Stimulated activated CD4-positive, alpha-beta T cell treated with anti-CD3 and anti-CD28 coated beads, Interleukin-2, amount 100 ng/mL, for 4 hours (primary cell): ENCODE data around the gene MICB.
"Not testable (repeated sequence)": the region's sequence is repeated elsewhere in the genome, so short reads cannot be mapped to it uniquely, and the experiment has no call there.

Source experiments
- DNase-seq: peaks from one replicate; pipeline ENCODE4 v3.0.0-alpha.2; 2020; ENCODE audit warnings: low read depth

The MICB gene

DNA sequence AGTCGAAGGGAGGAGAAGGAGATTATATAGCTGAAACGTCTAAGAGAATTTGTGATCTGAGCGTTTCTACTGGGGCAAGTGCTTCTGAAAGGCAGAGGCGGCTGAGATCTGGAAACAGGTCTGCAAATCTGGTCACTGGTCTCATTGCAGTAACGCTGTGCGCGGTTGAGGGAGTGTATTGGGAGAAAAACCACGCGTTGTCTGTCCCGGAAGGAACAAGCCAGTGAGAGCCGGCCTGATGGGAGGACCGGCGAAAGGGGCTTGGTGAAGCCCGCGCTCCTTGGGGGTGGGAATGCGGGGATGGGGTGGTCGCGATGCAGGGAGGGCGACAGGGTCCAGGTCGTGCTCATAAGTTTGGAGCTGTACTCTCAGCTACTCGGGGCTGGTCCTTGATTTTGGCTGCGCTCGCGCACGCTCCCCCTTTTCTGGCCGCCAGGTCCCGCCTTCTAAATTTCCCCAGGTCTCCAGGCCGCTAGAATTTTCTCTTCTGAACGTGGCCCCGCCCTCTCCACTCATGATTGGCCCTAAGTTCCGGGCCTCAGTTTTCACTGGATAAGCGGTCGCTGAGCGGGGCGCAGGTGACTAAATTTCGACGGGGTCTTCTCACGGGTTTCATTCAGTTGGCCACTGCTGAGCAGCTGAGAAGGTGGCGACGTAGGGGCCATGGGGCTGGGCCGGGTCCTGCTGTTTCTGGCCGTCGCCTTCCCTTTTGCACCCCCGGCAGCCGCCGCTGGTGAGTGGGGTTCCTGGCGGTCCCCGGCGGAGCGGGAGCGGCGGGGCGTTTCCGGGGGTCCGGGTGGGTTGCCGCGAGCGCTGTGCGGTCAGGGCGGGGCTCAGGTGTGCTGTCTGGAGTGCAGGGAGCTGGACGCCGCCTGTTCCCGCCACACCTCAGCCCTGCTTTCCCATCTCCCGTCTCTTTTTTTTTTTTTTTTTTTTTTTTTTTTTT, at the start of gene MICB:
MICB (plus strand) TSS at position 615 of the 946 bp plus-strand sequence; CDS start at position 664, 49 bp downstream.
- peak; percentile 77 for DNase-seq

DNA sequence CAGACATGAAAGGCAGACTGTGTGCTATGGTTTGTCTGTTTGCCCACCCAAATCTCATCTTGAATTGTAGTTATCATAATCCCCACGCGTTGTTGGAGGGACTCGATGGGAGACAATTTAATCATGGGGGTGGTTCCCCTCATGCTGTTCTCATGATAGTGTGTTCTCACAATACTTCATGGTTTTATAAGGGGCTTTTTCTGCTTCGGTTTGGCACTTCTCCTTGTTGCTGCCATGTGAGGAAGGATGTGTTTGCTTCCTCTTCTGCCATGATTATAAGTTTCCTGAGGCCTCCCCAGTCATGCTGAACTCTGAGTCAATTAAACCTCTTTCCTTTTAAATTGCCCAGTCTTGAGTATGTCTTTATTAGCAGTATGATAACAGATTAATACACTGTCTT, 47.2 kb upstream of the MICB start:
- no peak for DNase-seq

DNA sequence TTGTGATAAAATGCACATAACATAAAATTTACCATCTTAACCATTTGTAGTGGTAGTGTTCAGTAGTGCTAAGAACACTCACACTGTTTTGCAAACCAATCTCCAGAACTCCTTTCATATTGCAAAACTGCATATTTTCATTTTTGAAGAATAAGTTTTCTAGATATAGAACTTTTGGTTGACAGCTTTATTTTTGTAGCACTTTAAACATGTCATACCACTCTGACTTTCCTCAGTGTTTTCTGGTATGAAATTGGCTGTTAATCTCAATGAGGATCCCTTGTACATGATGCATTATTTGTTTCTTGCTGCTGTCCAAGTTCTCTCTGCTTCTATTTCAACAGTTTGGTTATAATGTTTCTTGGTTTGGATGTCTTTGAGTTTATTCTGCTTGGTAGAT, 45.1 kb upstream of the MICB start:
- no peak for DNase-seq

DNA sequence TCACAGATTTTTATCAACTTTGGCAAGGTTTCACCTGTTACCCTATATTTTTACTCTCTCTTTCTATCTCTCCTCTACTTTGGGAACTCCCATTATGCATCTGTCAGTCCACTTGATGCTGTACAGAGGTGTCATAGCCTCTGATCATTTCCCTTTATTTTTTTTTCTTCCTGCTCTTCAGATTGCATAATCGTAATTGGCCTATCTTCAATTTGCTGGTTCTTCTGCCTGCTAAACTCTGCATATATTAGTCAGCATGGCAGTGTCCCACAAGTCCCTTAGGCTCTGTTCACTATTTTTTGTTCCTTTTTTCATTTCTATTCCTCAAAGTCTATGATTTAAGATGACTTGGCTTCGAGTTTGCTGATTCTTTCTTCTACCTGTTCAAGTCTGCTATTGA, 44.7 kb upstream of the MICB start:
- no peak for DNase-seq

DNA sequence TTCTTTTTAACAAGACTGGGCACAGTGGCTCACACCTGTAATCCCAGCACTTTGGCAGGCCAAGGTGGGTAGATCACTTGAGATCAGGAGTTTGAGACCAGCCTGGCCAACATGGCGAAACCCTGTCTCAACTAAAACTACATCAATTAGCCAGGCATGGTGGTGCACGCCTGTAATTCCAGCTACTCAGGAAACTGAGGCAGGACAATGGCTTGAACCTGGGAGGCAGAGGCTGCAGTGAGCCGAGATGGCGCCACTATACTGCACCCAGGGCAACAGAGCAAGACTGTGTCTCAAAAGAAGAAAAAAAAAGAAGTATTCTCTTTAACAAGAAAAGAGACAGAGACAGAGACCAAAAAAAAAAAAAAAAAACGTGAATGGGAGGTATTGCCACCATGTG, 38.1 kb upstream of the MICB start:
- not testable (repeated sequence) for DNase-seq

DNA sequence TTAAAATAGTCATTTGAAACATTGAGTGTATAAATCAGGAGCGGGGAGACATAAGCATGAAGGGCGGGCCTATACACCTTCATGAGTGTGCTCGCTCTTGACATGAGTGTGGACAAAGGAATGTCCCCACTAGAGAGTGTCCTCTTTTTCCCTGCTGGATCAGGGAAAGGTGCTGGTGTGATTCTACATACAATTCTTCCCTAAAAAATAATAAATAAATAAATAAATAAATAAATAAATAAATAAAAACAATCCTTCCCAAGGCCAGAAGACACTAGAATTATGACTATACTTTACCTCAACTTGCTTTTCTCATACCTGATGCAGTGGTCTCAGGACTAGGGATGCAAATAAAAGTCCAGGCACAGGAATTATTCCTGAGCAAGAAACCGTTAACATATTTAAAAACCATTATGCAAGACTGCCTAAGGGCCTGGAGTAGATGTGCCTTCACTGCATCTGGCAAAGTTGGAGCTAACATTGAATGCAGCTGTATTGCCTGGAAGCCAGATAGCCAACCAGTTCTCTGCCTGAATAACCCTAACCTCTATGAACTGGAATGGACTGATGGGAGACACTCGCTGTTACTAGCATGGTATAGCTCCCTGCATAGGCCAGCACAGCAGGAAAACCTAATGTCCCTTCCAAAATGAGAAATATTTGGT, 37.5 kb upstream of the MICB start:
- DNase-seq = no peak

DNA sequence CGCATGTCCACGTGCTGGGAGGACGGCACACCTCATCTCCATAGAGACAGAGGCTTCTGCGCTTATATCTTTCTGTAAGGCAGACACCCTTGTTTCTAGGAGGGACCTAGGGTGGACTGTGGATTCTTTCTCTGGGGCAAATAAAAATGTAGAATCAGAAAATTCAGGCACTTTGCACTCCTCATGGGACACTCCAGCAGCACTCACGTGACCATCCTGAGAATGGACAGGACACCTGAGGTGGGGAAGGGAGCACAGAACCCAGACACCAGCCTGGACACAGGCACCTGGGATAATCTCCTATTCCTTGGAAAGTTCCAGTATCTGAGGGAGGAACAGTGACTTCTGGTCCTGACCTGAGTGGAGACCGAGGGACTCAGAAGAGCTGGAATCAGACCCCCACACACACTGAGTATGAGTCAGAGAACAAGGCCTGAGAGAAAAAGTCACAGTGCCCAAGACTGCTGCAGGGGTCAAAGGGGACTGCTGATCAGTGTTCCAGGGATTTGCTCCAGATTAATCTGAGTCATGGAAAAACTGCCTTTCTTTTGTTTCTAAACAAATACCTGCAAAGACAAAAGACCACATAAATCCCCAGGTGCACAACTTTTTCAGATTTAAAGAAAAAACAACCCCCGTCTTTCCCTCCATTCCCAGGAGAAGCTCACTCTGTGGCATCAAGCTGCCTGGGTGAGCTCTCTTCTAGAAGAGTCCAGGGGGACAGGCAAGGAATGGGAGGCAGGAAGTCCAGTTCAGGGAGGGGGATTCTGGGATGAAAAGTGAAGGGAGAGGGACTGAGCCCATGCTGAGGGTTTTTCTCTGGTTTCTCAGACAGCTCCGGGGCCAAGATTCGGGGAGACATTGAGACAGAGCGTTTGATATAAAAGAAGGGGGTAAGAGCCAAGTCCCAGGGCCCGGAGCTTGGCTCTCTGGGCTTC, 35.6 kb upstream of the MICB start:
- no peak for DNase-seq

DNA sequence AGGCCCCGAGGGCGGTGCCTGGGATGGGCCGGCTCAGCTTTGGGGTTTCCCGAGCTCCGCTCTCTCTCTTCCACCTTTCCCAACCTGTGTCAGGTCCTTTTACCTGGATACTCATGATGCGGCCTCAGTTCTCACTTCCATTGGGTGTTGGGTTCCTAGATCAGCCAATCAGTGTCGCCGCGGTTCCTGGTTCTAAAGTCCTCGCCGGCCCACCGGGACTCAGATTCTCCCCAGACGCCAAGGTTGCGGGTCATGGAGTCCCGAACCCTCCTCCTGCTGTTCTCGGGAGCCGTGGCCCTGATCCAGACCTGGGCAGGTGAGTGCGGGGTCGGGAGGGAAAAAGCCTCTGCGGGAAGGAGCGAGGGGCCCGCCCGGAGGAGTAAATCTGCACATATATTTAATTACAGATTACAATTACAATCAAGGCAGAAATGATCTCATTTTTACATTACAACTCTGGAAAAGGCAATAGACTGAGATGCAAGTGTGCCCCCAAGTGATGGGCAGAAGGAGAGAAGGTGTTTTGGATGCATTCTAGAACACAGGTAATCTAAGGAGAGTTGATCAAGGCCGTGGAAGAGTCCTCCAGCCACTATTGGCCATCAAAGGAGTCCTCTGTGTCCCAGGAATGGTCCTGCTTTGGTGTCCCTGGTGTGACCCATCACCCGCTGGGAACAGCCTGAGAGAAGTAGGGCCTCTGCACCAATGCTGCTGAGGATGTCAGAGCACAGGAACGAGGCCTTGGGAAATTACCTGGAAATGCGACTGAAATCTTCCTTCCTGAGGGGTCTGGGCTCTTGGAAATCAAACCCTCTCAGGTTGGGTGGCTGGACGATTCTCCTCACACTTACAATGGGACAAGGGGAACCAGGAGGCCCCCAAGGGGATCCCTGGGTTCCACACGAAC, 34.7 kb upstream of the MICB start:
- DNase-seq = peak; percentile 83

DNA sequence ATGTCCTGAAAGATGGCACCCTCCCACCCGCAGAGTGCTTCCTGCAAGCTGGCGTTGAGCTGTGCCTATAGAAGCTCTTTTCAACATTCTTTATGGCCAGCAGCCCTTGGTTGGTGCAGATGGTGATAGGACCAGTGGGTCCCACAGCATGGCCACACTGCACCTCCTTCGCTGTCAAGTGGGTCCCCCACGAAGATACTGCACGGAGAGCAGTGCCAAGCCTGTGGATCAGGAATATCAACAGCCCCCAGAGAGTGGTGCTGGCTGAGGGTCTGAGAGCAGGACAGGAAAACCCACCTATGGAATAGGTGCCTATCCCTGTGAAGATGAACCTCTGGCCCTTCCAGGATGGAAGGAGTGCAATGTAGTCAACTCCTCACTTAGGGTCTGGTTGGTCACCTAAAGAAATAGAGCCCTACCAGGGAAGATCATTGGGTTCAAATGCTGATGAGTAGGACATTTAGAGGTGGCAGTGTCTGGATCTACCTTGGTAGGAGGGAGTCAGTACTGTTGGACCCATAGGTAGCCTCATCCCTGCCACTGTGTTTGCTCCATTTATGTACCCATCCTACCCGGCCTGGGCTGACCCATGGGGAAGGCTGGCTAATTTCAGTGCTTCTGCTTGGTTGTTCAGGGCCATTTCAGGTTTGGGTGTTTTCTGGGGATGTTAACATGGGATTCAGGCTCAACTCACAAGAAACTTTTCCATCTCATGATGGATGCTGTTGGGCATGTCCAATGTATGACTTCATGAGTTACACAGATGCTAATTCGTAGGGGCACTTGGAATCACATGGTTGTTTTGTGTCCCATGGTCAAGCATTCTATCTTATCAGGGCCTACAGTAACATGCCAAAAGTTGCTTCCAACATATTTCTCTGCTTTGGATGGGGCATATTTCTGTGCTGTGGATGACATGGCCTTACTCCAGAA, 33.4 kb upstream of the MICB start:
- DNase-seq = no peak

DNA sequence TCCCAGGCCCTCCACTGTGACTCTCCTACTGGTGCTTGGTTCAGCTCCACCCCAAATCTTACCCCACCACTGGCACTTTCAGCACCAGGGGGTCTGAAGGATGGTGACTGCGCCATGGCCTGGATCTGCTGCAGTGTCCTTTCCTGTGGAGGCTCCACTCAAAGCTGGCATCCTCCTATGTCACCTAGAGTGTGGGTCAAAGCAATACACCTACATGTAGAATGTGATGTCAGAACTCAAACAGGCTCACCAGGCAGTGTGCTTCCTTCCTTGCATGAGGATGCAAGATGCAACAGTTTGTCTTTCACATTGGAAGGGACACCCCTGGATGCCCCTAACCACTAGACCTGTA, 32.8 kb upstream of the MICB start:
- no peak for DNase-seq

DNA sequence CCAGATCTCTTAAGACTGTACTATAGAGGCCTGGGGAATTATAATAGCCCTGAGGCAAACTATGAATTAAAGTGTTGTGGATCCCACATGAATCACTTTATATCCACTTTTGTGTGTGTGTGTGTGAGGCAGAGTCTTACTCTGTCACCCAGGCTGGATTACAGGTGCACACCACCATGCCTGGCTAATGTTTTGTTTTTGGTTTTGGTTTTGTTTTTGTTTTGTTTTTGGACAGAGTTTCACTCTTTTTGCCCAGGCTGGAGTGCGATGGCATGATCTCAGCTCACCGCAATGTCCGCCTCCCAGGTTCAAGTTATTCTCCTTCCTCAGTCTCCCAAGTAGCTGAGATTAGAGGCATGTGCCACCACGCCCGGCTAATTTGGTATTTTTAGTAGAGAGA, 32.2 kb upstream of the MICB start:
- DNase-seq = no peak

DNA sequence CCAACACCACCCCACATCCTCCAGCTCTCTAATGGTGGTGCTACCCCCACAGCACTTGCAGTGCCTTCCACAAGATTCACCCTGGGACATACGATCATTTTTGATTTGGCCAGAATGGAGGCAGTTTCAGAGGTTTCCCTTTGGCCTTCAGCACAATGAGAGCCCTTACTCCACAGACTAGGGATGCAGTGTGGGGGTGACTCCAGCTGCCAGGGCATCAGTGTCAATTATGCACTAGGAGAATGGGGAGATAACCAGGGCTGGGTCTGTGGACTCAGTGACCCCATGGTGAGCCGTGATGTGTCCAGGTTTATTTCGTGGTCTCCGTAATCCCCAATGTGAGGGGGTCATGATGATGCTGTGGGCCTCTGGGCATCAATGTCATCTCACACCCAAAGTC, 31.5 kb upstream of the MICB start:
- DNase-seq = no peak

DNA sequence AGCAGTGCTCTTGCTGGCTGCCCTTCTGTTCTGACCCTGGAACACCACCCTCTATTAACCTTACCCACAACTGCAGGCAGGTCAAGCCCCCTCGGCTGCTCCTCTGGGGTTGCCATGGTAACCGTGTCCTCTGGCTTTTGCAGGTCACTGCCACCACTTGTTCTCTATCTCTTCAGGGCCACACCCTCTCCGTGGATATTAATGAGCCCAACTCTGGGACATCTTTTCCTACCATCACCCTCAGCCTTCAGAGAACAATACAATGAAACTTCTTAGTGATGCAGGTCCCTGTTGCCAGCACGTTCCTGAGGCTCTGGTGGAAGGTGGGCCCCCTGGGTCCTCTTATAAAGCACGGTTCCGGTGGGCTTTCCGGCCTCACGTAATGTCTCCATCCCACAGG, 30.8 kb upstream of the MICB start:
- DNase-seq = no peak

DNA sequence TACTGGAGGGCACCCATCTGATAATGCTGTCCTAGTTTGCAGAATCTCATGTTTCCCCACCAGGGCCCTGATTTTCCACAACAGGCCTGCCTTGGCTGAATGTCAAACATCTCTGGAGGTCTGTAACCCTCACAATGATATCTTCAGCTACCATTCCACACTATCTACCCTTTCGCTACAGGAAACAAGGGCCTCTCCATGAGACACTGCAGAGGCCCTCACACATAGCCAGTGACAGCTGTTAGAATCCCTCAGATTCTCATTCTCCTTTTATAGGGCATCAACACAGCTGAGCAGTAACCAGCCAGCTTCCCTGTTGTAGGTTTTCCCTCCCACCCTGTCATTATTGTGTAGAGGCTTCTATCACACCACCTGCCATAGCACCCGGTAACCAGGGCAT, 29.6 kb upstream of the MICB start:
- DNase-seq = no peak

DNA sequence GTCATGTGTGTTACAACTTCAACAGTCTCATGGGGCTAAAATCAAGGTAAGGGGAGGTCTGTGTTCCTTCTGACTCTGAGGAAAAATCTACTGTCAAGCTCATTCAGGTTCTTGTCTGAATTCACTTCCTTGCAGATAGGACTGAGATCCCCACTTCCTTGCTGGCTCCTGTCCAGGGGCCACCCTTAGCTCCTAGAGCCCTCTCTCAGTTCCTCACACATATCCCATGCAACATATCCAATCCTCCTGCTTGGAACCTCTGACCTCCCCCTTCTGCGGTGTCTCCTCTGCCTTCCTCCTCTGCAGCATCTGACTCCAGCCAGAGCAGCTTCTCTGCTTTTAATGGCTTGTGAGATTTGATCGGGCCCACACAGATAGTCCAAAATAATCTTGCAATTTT, 27.1 kb upstream of the MICB start:
- no peak for DNase-seq

DNA sequence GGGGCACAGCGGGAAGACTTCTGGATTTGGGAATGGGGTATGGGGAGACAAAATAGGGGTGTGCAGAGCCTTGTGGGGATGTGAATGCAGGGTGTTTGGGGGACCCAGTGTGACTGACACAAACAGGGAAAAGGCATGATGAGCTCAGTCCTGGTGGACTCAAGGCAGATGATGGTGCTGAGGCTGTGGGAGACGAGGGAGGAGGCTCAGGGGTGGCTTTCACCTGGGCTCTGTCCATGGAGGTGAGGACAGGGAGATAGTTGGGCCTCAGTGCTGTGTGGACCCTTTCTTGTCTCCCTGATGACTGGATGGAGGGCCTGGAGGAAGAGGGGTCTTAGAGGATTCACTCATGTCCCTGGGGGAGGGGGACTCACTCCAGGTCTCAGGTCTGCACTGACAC, 26.2 kb upstream of the MICB start:
- DNase-seq = no peak

DNA sequence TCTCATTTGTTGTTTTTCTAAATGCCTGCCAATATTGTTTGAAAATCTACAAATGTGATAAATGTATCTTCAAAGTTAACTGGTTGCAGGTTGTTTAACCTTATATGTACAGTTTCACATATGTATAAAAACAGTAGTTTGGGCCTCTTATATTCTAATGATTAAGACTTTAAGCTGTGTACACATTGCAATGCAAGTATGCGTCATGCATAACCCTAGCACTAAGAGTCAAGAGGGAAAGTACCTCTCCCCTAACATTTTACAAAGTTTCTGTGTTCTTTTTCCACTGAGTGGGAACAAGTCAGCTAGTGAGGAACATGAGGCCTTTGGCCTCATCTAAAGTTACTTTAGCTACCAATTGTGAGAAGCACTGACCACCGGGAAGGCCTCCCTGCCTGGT, 25.7 kb upstream of the MICB start:
- no peak for DNase-seq

DNA sequence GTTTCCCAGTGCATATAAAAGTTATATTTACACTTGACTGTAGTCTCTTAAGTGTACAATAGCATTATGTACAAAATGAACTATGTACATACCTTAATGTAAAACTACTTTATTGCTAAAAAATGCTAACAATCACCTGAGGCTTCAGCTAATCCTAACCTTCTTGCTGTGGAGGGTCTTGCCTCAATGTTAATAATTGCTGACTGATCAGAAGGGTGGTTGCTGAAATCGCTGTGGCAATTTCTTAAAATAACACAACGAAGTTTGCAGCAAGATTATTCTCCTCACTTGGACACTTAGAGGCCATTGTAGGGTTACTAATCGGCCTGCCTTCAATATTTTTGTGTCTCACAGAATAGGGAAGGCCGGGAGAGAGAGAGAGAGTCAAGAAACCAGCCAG, 24.7 kb upstream of the MICB start:
- no peak for DNase-seq

DNA sequence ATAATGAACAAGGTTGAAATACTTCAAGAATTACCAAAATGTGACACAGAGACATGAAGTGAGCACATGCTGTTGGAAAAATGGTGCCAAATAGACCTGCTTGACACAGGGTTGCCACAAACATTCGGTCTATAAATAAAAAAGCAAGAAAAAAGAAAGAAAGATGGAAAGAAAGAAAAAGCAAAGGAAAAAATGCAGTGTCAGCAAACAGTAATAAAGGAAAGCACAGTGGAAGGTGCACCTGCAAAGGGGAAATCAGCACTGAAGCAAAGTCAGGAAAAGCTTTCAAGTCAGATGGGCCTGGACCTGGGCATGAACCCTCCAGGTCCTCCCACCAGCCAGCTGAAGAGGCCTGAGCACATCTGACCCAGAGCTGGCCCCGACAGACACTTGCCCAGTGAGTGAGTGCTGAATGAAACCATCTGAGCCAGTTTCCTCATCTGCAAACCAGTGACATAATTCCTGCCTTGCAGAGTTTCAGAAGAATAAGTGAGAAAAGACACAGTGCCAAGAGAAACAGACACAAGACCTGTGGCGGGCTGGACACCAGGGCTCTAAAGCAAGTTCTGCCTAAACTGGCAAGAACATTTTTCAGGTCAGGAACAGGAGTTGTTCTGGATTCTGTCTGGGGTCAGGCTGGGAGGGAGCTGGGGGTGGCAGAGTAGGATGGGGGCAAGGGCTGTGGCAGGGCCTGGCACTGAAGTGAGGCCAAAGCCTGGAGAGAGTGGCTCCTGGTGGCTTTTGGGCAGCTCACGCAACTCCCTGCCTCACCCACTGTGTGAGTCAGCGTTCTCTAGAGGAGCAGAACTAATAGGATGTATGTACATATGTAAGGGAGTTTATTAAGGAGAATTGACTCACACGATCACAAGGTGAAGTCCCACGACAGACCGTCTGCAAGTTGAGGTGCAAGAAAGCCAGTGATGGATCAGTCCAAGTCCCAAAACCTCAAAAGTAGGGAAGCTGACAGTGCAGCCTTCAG, 23.9 kb upstream of the MICB start:
- no peak for DNase-seq
